ENCODE measurements around the gene MED25.

DNA sequence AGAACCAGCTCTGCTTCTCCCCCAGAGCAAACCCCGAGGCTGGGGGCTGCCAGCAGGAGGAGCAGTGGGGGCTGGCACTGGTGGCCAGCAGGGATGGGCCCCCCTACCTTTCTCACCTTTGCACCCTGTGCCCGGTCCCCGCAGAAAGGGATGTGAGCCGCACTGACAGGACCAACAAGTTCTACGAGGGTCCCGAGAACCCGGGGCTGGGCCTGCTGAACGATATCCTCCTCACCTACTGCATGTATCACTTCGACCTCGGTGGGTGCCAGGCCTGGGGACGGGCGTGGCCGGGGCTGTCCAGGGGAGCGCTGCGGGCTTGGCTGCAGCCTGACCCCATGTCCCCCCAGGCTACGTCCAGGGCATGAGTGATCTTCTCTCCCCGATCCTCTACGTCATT is 66.0 kb downstream of the MED25 start:
- TF ChIP-seq POLR2A (IDR thresholded peaks at IDR 0.05), result no peak
- TF ChIP-seq, protein P1, sequence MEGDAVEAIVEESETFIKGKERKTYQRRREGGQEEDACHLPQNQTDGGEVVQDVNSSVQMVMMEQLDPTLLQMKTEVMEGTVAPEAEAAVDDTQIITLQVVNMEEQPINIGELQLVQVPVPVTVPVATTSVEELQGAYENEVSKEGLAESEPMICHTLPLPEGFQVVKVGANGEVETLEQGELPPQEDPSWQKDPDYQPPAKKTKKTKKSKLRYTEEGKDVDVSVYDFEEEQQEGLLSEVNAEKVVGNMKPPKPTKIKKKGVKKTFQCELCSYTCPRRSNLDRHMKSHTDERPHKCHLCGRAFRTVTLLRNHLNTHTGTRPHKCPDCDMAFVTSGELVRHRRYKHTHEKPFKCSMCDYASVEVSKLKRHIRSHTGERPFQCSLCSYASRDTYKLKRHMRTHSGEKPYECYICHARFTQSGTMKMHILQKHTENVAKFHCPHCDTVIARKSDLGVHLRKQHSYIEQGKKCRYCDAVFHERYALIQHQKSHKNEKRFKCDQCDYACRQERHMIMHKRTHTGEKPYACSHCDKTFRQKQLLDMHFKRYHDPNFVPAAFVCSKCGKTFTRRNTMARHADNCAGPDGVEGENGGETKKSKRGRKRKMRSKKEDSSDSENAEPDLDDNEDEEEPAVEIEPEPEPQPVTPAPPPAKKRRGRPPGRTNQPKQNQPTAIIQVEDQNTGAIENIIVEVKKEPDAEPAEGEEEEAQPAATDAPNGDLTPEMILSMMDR (IDR thresholded peaks at IDR 0.05), result no peak

Measured in prostate gland (tissue), 2 donors.